H1 (cell line): ENCODE results near the gene STK39. TPM values are rescaled to one million over a fixed set of nuclear protein-coding genes. Genes with fewer than 3 reads are reported as not detected.

Experiments used
- CTCF ChIA-PET: fragments of 300-600 bp; sonication (Branson Sonifier 250); formaldehyde crosslinking; loops from one replicate; lab custom pipeline; 2021; ENCODE audit not compliant: partially characterized antibody; lab: Charles Lee
- POLR2A ChIA-PET: fragments of 300-600 bp; sonication (Branson Sonifier 250); formaldehyde crosslinking; loops from one replicate; lab custom pipeline; 2021; ENCODE audit warnings: inconsistent platforms; ENCODE audit not compliant: partially characterized antibody; lab: Charles Lee
- DNase-seq, 2 experiments: peaks; one replicate each; pipeline versions ENCODE4 v3.0.0 to v3.0.0-alpha.2; 2010 to 2022; ENCODE audit warnings: low spot score in 2 of 2, low read depth in 1 of 2, mixed read lengths in 1 of 2
- FAIRE-seq: peaks from 2 replicates; lab custom pipeline; 2011; peaks lifted over from hg19 to GRCh38; lab: Jason Lieb, UNC
- H2AFZ ChIP-seq: 2 replicates; pipeline ENCODE4 v1.8.1; 2012; ENCODE audit warnings: low read length, inconsistent platforms
- H2AK5ac ChIP-seq: 2 replicates; pipeline ENCODE4 v1.6.1; 2013; ENCODE audit warnings: low read depth, low read length
- H2BK120ac ChIP-seq: replicated peaks from 2 replicates; pipeline ENCODE3; 2013; ENCODE audit warnings: low read depth, low read length, inconsistent platforms
- H2BK12ac ChIP-seq: 2 replicates; pipeline ENCODE4 v1.6.1; 2013; ENCODE audit warnings: low read depth, low read length
- H2BK15ac ChIP-seq: 2 replicates; pipeline ENCODE4 v1.6.1; 2013; ENCODE audit warnings: low read length
- H2BK20ac ChIP-seq: 2 replicates; pipeline ENCODE4 v1.6.1; 2013; ENCODE audit warnings: low read length
- H2BK5ac ChIP-seq: 2 replicates; pipeline ENCODE4 v1.6.1; 2013; ENCODE audit warnings: low read depth, low read length
- H3K14ac ChIP-seq: 2 replicates; pipeline ENCODE4 v1.6.1; 2013; ENCODE audit warnings: inconsistent platforms; ENCODE audit not compliant: insufficient read length
- H3K18ac ChIP-seq: 2 replicates; pipeline ENCODE4 v1.6.1; 2013; ENCODE audit warnings: low read length; ENCODE audit errors: extremely low read depth
- H3K23ac ChIP-seq: 2 replicates; pipeline ENCODE4 v1.6.1; 2013; ENCODE audit warnings: inconsistent platforms; ENCODE audit not compliant: insufficient read length
- H3K23me2 ChIP-seq: 2 replicates; pipeline ENCODE4 v1.6.1; 2013; ENCODE audit warnings: low read depth, low read length
- H3K27ac ChIP-seq: 2 replicates; pipeline ENCODE4 v1.6.1; 2011; ENCODE audit warnings: low read depth, low read length, inconsistent platforms
- H3K27me3 ChIP-seq, 4 experiments: replicated peaks in 1 of 4; 1 replicate in 1 of 4; 2 replicates in 3 of 4; pipeline versions ENCODE4 v1.6.1 to v1.8.1; 2011 to 2013; ENCODE audit warnings: low read length in 3 of 4, mild to moderate bottlenecking in 3 of 4, inconsistent platforms in 2 of 4, mixed read lengths in 2 of 4, moderate library complexity in 1 of 4; ENCODE audit not compliant: control insufficient read depth in 3 of 4, insufficient read depth in 3 of 4; ENCODE audit errors: extremely low read depth in 1 of 4
- H3K36me3 ChIP-seq, 4 experiments: 2 replicates each; pipeline versions ENCODE4 v1.6.1 to v1.8.1; 2011 to 2013; ENCODE audit warnings: mild to moderate bottlenecking in 4 of 4, low read length in 3 of 4, moderate library complexity in 2 of 4, control low read depth in 1 of 4, inconsistent platforms in 1 of 4; ENCODE audit not compliant: insufficient read depth in 4 of 4, control insufficient read depth in 2 of 4
- H3K4ac ChIP-seq: replicated peaks from 2 replicates; pipeline ENCODE3; 2013; ENCODE audit warnings: low read length, low read depth, mixed read lengths, inconsistent platforms; ENCODE audit not compliant: insufficient read length
- H3K4me1 ChIP-seq, 4 experiments: replicated peaks in 1 of 4; 1 replicate in 1 of 4; 2 replicates in 3 of 4; pipeline versions ENCODE4 v1.6.1 to v1.8.1; 2011 to 2013; ENCODE audit warnings: low read length in 3 of 4, inconsistent platforms in 2 of 4, mixed read lengths in 1 of 4; ENCODE audit not compliant: insufficient read depth in 4 of 4, control insufficient read depth in 3 of 4
- H3K4me2 ChIP-seq, 2 experiments: 2 replicates each; pipeline versions ENCODE4 v1.6.1 to v1.8.1; 2011 to 2013; ENCODE audit warnings: low read depth in 2 of 2, low read length in 2 of 2, control low read depth in 1 of 2, inconsistent platforms in 1 of 2, mild to moderate bottlenecking in 1 of 2; ENCODE audit not compliant: insufficient read depth in 1 of 2
- H3K4me3 ChIP-seq, 4 experiments: fragments of 200-600, 300-600 bp in 1 of 4; sonication (generic), shearing (Covaris generic), sonication (Bioruptor Twin) in 1 of 4; 2 replicates each; pipeline versions ENCODE4 v1.5.1 to v1.8.1; 2011 to 2016; ENCODE audit warnings: low read length in 4 of 4, low read depth in 3 of 4, control low read depth in 2 of 4, inconsistent platforms in 2 of 4, mild to moderate bottlenecking in 2 of 4, mixed read lengths in 1 of 4, moderate library complexity in 1 of 4; ENCODE audit not compliant: insufficient read depth in 2 of 4; ENCODE audit errors: extremely low read depth in 1 of 4
- H3K56ac ChIP-seq: replicated peaks from 2 replicates; pipeline ENCODE3; 2013; ENCODE audit warnings: low read depth, mild to moderate bottlenecking, mixed read lengths, low read length, inconsistent platforms; ENCODE audit not compliant: insufficient read length
- H3K79me1 ChIP-seq: 2 replicates; pipeline ENCODE4 v1.6.1; 2013; ENCODE audit warnings: low read depth, low read length, control low read depth
- H3K79me2 ChIP-seq, 2 experiments: 2 replicates each; pipeline versions ENCODE4 v1.6.1 to v1.8.1; 2012 to 2013; ENCODE audit warnings: low read length in 2 of 2, mild to moderate bottlenecking in 2 of 2, inconsistent platforms in 1 of 2; ENCODE audit not compliant: insufficient read depth in 2 of 2, control insufficient read depth in 1 of 2
- H3K9ac ChIP-seq, 4 experiments: replicated peaks in 1 of 4; 1 replicate in 1 of 4; 2 replicates in 3 of 4; pipeline versions ENCODE4 v1.6.1 to v1.8.1; 2011 to 2013; ENCODE audit warnings: low read depth in 3 of 4, low read length in 3 of 4, control low read depth in 2 of 4, mild to moderate bottlenecking in 2 of 4, moderate library complexity in 2 of 4, inconsistent platforms in 1 of 4; ENCODE audit errors: extremely low read depth in 1 of 4
- H3K9me3 ChIP-seq, 2 experiments: 2 replicates each; pipeline versions ENCODE4 v1.6.1 to v1.8.1; 2012 to 2013; ENCODE audit warnings: mild to moderate bottlenecking in 2 of 2, moderate library complexity in 2 of 2, control low read depth in 1 of 2, inconsistent platforms in 1 of 2, low read depth in 1 of 2, low read length in 1 of 2, mixed read lengths in 1 of 2; ENCODE audit not compliant: insufficient read depth in 2 of 2
- H4K20me1 ChIP-seq, 2 experiments: replicated peaks in 1 of 2; 2 replicates each; pipeline versions ENCODE3 to v1.8.1; 2011 to 2013; ENCODE audit warnings: inconsistent platforms in 2 of 2, low read length in 2 of 2, mild to moderate bottlenecking in 1 of 2; ENCODE audit not compliant: insufficient read depth in 2 of 2, control insufficient read depth in 1 of 2
- H4K5ac ChIP-seq: 2 replicates; pipeline ENCODE4 v1.6.1; 2013; ENCODE audit warnings: low read length, low read depth, mixed read lengths, inconsistent platforms; ENCODE audit not compliant: insufficient read length
- H4K8ac ChIP-seq: 2 replicates; pipeline ENCODE4 v1.8.0; 2013; ENCODE audit warnings: mild to moderate bottlenecking, moderate library complexity, low read length, inconsistent platforms; ENCODE audit not compliant: insufficient read depth; ENCODE audit errors: extremely low read depth
- H4K91ac ChIP-seq: replicated peaks from 2 replicates; pipeline ENCODE3; 2013; ENCODE audit warnings: low read length, mixed read lengths, inconsistent platforms; ENCODE audit not compliant: insufficient read length
- EP300 ChIP-seq, 2 experiments: IDR thresholded peaks; 1 replicate in 1 of 2; 2 replicates in 1 of 2; pipeline ENCODE4 v1.6.1; 2011 to 2012; ENCODE audit warnings: low read depth in 2 of 2, low read length in 2 of 2, mild to moderate bottlenecking in 2 of 2, borderline replicate concordance in 1 of 2, inconsistent platforms in 1 of 2, moderate library complexity in 1 of 2
- WGBS, 2 experiments: shearing (Covaris generic) in 1 of 2; methylation state at CpG; one replicate each; pipeline versions ENCODE4 v1.1.6 to v1.1.7; 2013 to 2015; ENCODE audit warnings: low lambda C conversion rate in 2 of 2, mixed read lengths in 2 of 2, inconsistent platforms in 1 of 2, low coverage in 1 of 2, missing lambda C conversion rate in 1 of 2; ENCODE audit not compliant: insufficient replicate concordance in 2 of 2, insufficient coverage in 1 of 2, insufficient read length in 1 of 2; ENCODE audit errors: extremely low coverage in 1 of 2, missing lambda C conversion rate in 1 of 2; 5-methylcytosine and 5-hydroxymethylcytosine counted together
- polyA plus RNA-seq, 7 experiments: library from polyadenylated mRNA; depleted of rRNA in 3 of 7; stranded (reverse) in 5 of 7; unstranded in 2 of 7; fragments of >200 nt in 5 of 7; fragments of 200-250 nt in 2 of 7; gene quantifications; 1 replicate in 5 of 7; 2 replicates in 1 of 7; 4 replicates in 1 of 7; pipeline versions ENCODE4 v1.2.1 to v1.2.3, GENCODE V29; 2011 to 2013; ENCODE audit warnings: missing spikeins in 2 of 7, mixed read lengths in 2 of 7
- total RNA-seq: library from RNA; stranded (reverse); fragmentation: NEBNext Ultra II Directional; extraction: Animal tissue kit (Norgen Biotek cat#: 25700); gene quantifications from 2 replicates; pipeline ENCODE4 v1.2.1, GENCODE V29; 2021

The STK39 gene
- total and polyA plus RNA-seq, 2 of the 8 experiments (the other 6 are each of a cell fraction or from before 2014, with no cell fraction given) = 13.7 to 23.8 TPM

DNA sequence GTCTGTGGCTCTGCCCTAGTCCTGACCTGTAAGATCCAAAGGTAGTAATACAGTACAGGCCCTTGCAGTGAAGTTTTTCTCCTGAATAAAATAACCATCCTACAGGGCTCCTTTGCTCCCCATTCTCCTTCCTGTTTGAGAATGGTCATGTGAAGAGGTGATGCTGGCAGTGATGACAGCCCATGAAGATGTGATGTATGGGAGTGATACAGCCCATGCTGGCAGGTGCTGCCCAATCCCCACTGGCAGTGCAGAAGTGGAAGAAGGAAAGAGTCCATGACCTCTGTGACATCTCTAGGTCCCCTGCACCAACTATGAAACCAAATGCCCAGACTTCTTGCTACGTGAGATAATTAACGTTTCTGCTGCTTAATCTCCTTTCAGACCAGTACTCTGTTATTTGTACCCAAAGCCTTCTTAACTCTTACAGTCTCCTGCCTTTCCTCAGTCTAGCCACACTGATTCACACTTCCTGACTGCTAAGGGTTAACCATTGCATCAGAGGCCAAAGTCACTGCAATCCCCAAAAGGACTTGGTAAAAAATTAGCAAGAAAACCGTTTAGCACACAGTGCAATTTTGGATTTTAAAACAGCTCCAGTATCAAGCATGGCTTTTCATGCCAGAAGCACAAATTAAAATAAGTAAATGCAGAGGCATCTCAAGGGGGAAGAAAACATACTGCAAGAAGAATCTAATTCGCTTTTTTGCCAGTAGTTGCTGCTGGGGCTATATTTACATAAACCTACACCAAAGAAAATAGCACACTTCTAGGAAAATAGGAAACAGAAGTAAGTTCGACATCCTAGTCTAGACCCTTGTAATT, 98.0 kb downstream of the STK39 start:
- no peak overlapping the region for H3K18ac ChIP-seq
- no peak overlapping the region for H3K4ac ChIP-seq
- CTCF ChIA-PET = interaction anchor here (1.1 kb wide), 2 partner anchors 8 to 14 kb away, joined by 3 read pairs; no protein-coding TSS in a partner anchor
- H4K5ac ChIP-seq = no peak overlapping the region
- no peak overlapping the region for H3K9ac ChIP-seq
- H2BK20ac ChIP-seq = no peak overlapping the region
- H3K27me3 ChIP-seq = no peaks in the 10 kb centered on the region
- POLR2A ChIA-PET = no interaction called here
- H3K14ac ChIP-seq = no peak overlapping the region
- no peak overlapping the region for H3K4me2 ChIP-seq
- DNase-seq = no peak
- no peak overlapping the region for H3K23ac ChIP-seq
- H2BK15ac ChIP-seq = no peak overlapping the region
- H2AFZ ChIP-seq = no peak overlapping the region
- H2AK5ac ChIP-seq = no peak overlapping the region
- no peaks in the 10 kb centered on the region for H3K23me2 ChIP-seq
- H2BK5ac ChIP-seq = no peak overlapping the region
- no peak for FAIRE-seq
- no peak overlapping the region for H2BK120ac ChIP-seq
- no peak overlapping the region for H3K27ac ChIP-seq
- no peak overlapping the region for H3K56ac ChIP-seq
- 89% methylated on average over 5 of the region's 5 CpGs; no CpG with 5 or more reads in 1 of the 2 experiments for WGBS, 2 experiments
- no peaks in the 10 kb centered on the region for H3K79me1 ChIP-seq
- H3K36me3 ChIP-seq = no peaks in the 10 kb centered on the region
- H4K91ac ChIP-seq = no peak overlapping the region
- no peak overlapping the region for H2BK12ac ChIP-seq
- TF ChIP-seq EP300 (IDR thresholded peaks at IDR 0.05; ENCODE audit: borderline replicate concordance in 1 of 2, low read depth in 2 of 2, low read length in 2 of 2) = no peak
- TF ChIP-seq, all 59 proteins: peak for 0
- H3K79me2 ChIP-seq = no peaks in the 10 kb centered on the region
- H3K4me1 ChIP-seq = peaks cover 0 to 3% (median 2%) of the 10 kb centered on the region in 4 experiments; a peak in 2 of 7 replicates
- H3K4me3 ChIP-seq = no peak overlapping the region
- H4K20me1 ChIP-seq = no peaks in the 10 kb centered on the region
- H4K8ac ChIP-seq = no peak overlapping the region
- H3K9me3 ChIP-seq = no peaks in the 10 kb centered on the region
